Stimulated activated CD4-positive, alpha-beta T cell treated with anti-CD3 and anti-CD28 coated beads, Interleukin-4, amount 100 ng/mL, for 1 hour (primary cell): ENCODE results near the gene ZNF839.

Source experiments
- DNase-seq: peaks from one replicate; pipeline ENCODE4 v3.0.0-alpha.2; 2020

Gene ZNF839

DNA sequence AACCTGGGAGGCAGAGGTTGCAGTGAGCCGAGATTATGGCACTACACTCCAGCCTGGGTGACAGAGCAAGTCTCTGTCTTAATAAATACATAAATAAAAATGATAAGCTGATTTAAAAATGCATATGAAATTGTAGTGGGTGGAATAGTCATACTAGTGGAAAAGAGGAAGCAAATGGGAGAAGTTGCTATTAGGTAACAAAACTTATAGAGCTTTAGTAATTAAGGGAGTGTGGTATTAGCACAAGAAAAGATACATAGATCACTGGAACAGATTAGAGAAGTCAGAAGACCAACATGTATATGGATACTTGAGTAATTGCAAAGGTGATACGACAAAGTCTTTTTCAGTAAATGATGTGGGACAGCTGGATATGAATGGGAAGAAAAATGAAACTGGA lies 69.7 kb downstream of the ZNF839 start:
- DNase-seq, result no peak

DNA sequence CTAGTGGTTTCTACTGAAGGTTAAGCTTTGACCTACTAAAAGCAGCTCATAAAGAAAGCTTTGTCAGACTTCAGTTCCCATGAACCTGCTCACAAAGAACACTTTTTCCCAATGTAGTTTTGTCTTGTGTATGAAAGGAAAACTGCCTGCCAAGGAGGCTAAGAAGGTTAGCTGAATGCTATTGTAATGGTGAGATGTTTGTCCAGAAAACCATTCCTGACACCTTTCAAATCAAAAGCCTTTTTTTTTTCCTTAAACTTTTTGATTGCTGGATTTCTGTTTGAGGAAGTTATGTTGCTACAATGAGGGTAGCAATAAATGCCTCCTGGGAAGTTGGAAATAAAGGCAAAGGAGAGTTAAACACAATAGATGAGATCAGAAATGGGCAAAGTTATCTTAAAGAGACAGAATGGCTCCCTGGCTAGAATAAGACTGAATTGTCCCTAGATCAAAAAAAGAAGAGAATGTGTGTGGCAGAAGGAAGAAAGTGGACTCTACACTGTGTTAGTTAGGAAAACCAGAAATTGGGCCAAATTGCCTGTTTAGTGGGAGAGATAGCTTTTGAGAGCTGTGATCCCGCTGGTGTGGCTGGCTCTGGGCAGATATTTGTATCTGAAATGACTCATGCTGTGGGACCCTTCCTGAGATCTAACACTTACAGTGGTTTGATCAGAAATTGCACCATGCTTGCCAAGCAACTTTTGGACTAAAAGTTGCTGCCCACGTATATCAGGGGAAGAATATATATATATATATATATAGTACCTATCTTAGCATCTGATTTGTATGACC lies 70.7 kb downstream of the ZNF839 start:
- no peak for DNase-seq
